ENCODE measurements around the gene VSTM2L. TPM values are rescaled to one million over a fixed set of nuclear protein-coding genes. Genes with fewer than 3 reads are reported as not detected.

Gene VSTM2L
- polyA plus RNA-seq, 1 of the 3 experiments (the other 2 are of a cell fraction): 5.1 TPM

GRCh38 chr20:37992802-37993409 is 90.0 kb downstream of the VSTM2L start:
- Histone ChIP-seq H3K4me3 (ENCODE audit: low read depth in 2 of 2, low read length in 1 of 2) (no peak overlapping the region), H3K9me3 (no peaks in the 10 kb centered on the region), H2AFZ (ENCODE audit: low read depth) (no peak overlapping the region), H3K27me3 (ENCODE audit: insufficient read depth) (no peaks in the 10 kb centered on the region), H3K79me2 (ENCODE audit: insufficient read depth) (no peaks in the 10 kb centered on the region), H3F3A (replicated peaks; ENCODE audit: insufficient read depth) (no peaks in the 10 kb centered on the region), H4K20me1 (ENCODE audit: insufficient read depth) (no peaks in the 10 kb centered on the region), H3K36me3 (replicated peaks in 1 of 2; ENCODE audit: control insufficient read depth in 1 of 2, insufficient read depth in 2 of 2, low read length in 1 of 2) (peaks cover 24 to 50% of the 10 kb centered on the region in 2 experiments), H3K27ac (ENCODE audit: low read depth in 2 of 2, low read length in 1 of 2) (peak overlapping the region in 1 of 2 experiments; percentile 6; a peak in 1 of 4 replicates), H3K9me2 (no peaks in the 10 kb centered on the region), H3K9ac (no peak overlapping the region), H3K4me1 (ENCODE audit: control insufficient read depth in 1 of 2, insufficient read depth in 2 of 2, low read depth in 1 of 2, low read length in 1 of 2) (peaks cover 4 to 53% of the 10 kb centered on the region in 2 experiments; a peak in 3 of 4 replicates), H3K4me2 (no peak overlapping the region)
- WGBS (ENCODE audit: low lambda C conversion rate): 69% methylated on average over 5 of the region's 5 CpGs
- POLR2A ChIA-PET: no interaction called here
- DNase-seq: peak; percentile 71
- TF ChIP-seq CHD2 (IDR thresholded peaks at IDR 0.05; ENCODE audit: low read length, partially characterized antibody): peak; percentile 50
- peak; percentile 64 for TF ChIP-seq CTCF (IDR thresholded peaks at IDR 0.05)
- TF ChIP-seq FOSL2 (IDR thresholded peaks at IDR 0.05; ENCODE audit: borderline replicate concordance, low read depth): no peak
- peak; percentile 68 for TF ChIP-seq SMC3 (IDR thresholded peaks at IDR 0.05; ENCODE audit: low read depth, low read length)
- TF ChIP-seq RAD21 (IDR thresholded peaks at IDR 0.05; ENCODE audit: low read length): peak; percentile 78
- TF ChIP-seq GABPA (IDR thresholded peaks at IDR 0.05; ENCODE audit: low read depth): no peak
- CTCF ChIA-PET: interaction anchor here (0.7 to 5.6 kb wide), 35 partner anchors 9 to 438 kb away, joined by 3 to 65 read pairs (median 4); partner anchors contain the start of genes RPRD1B, TTI1 and VSTM2L

GRCh38 chr20:37994512-37994911 is 91.6 kb downstream of the VSTM2L start:
- Histone ChIP-seq H3K36me3 (replicated peaks in 1 of 2; ENCODE audit: control insufficient read depth in 1 of 2, insufficient read depth in 2 of 2, low read length in 1 of 2) (peaks cover 31 to 56% of the 10 kb centered on the region in 2 experiments), H3K79me2 (ENCODE audit: insufficient read depth) (no peaks in the 10 kb centered on the region), H3K4me3 (ENCODE audit: low read depth in 2 of 2, low read length in 1 of 2) (no peak overlapping the region), H3K9me3 (no peaks in the 10 kb centered on the region), H3K9ac (no peak overlapping the region), H2AFZ (ENCODE audit: low read depth) (no peak overlapping the region), H3K4me2 (no peak overlapping the region), H3K9me2 (no peaks in the 10 kb centered on the region), H3K27ac (ENCODE audit: low read depth in 2 of 2, low read length in 1 of 2) (no peak overlapping the region), H3K27me3 (ENCODE audit: insufficient read depth) (no peaks in the 10 kb centered on the region), H3K4me1 (ENCODE audit: control insufficient read depth in 1 of 2, insufficient read depth in 2 of 2, low read depth in 1 of 2, low read length in 1 of 2) (peaks cover 4 to 37% of the 10 kb centered on the region in 2 experiments; a peak in 3 of 4 replicates), H4K20me1 (ENCODE audit: insufficient read depth) (no peaks in the 10 kb centered on the region), H3F3A (replicated peaks; ENCODE audit: insufficient read depth) (no peaks in the 10 kb centered on the region)
- CTCF ChIA-PET: interaction anchor here (0.7 to 5.6 kb wide), 10 partner anchors 12 to 429 kb away, joined by 3 to 65 read pairs (median 20); partner anchors contain the start of gene VSTM2L
- 82% methylated on average over 4 of the region's 4 CpGs for WGBS (ENCODE audit: low lambda C conversion rate)
- POLR2A ChIA-PET: no interaction called here
- no peak for DNase-seq
- TF ChIP-seq SMC3 (IDR thresholded peaks at IDR 0.05; ENCODE audit: low read depth, low read length) (no peak), FOSL2 (IDR thresholded peaks at IDR 0.05; ENCODE audit: borderline replicate concordance, low read depth) (no peak), RXRA (IDR thresholded peaks at IDR 0.05; ENCODE audit: borderline replicate concordance, low read depth) (no peak), MEF2A (IDR thresholded peaks at IDR 0.05; ENCODE audit: borderline replicate concordance, low read depth) (no peak), ELF1 (IDR thresholded peaks at IDR 0.05) (no peak)

Other genes starting within 250 kb of the VSTM2L start
- 29.5 and 34.4 TPM in 2 replicates for gene CTNNBL1, start 209.1 kb upstream of the VSTM2L start, polyA plus RNA-seq (2012; rRNA removed)
- gene TTI1, start 130.3 kb downstream of the VSTM2L start, polyA plus RNA-seq (2012; rRNA removed): 14.7 and 15.6 TPM in 2 replicates
- gene RPRD1B, start 130.6 kb downstream of the VSTM2L start, polyA plus RNA-seq (2012; rRNA removed): 11.8 and 13.3 TPM in 2 replicates

All from SK-N-SH (cell line).